GM23338 (cell line): ENCODE measurements around the gene CHRD. TPM values are rescaled to one million over a fixed set of nuclear protein-coding genes. Genes with fewer than 3 reads are reported as not detected.

Experiments
- ATAC-seq: fragments of 200-7000 bp; cut with Tn5 transposase; 3 replicates; pipeline ENCODE4 v1.9.1; 2020
- DNase-seq: peaks from one replicate; pipeline ENCODE4 v3.0.0-alpha.2; 2015; ENCODE audit warnings: low spot score
- H2AFZ ChIP-seq: fragments of 200-600 bp; sonication (generic); 2 replicates; pipeline ENCODE4 v1.8.0; 2016; ENCODE audit warnings: antibody characterized with exemption, mild to moderate bottlenecking, moderate library complexity
- H3F3A ChIP-seq: fragments of 200-600 bp; sonication (generic); replicated peaks from 2 replicates; pipeline ENCODE4 v1.8.0; 2017; ENCODE audit warnings: antibody characterized with exemption, mixed run types, low read depth
- H3K27ac ChIP-seq: fragments of 200-600 bp; sonication (generic); 2 replicates; pipeline ENCODE4 v1.6.1; 2016; ENCODE audit warnings: low read depth
- H3K27me3 ChIP-seq: fragments of 200-600 bp; sonication (generic); 2 replicates; pipeline ENCODE4 v1.8.0; 2016; ENCODE audit warnings: mild to moderate bottlenecking, mixed run types, moderate library complexity; ENCODE audit not compliant: insufficient read depth
- H3K36me3 ChIP-seq: fragments of 200-600 bp; sonication (generic); 2 replicates; pipeline ENCODE4 v1.8.0; 2016; ENCODE audit warnings: mild to moderate bottlenecking; ENCODE audit not compliant: insufficient read depth
- H3K4me1 ChIP-seq: fragments of 200-600 bp; sonication (generic); 2 replicates; pipeline ENCODE4 v1.8.0; 2016; ENCODE audit warnings: mild to moderate bottlenecking, moderate library complexity; ENCODE audit not compliant: insufficient read depth
- H3K4me2 ChIP-seq: fragments of 200-600 bp; sonication (generic); 2 replicates; pipeline ENCODE4 v1.7.1; 2017; ENCODE audit warnings: mixed run types
- H3K4me3 ChIP-seq: fragments of 200-600 bp; sonication (generic); 2 replicates; pipeline ENCODE4 v1.6.1; 2016; ENCODE audit warnings: mixed run types
- H3K79me2 ChIP-seq: fragments of 200-600 bp; sonication (generic); replicated peaks from 2 replicates; pipeline ENCODE4 v1.8.0; 2017; ENCODE audit warnings: mild to moderate bottlenecking; ENCODE audit not compliant: insufficient read depth
- H3K9me2 ChIP-seq: fragments of 200-600 bp; sonication (generic); 2 replicates; pipeline ENCODE4 v1.8.0; 2017; ENCODE audit not compliant: insufficient read depth
- H4K20me1 ChIP-seq: fragments of 200-600 bp; sonication (generic); replicated peaks from 2 replicates; pipeline ENCODE4 v1.8.0; 2017; ENCODE audit warnings: mild to moderate bottlenecking; ENCODE audit not compliant: insufficient read depth
- H3K27ac Mint-ChIP-seq: 2 replicates; pipeline ENCODE4 v1.8.0; 2020; ENCODE audit warnings: inconsistent platforms, mild to moderate bottlenecking, moderate library complexity, mixed read lengths
- H3K27me3 Mint-ChIP-seq: 3 replicates; pipeline ENCODE4 v1.8.0; 2022; ENCODE audit warnings: low read depth, mild to moderate bottlenecking, moderate library complexity, mixed read lengths, inconsistent platforms; ENCODE audit not compliant: insufficient read depth, poor library complexity
- H3K36me3 Mint-ChIP-seq: 3 replicates; pipeline ENCODE4 v1.8.0; 2021; ENCODE audit warnings: low read depth, mild to moderate bottlenecking, inconsistent platforms, moderate library complexity, mixed read lengths
- H3K4me1 Mint-ChIP-seq: 3 replicates; pipeline ENCODE4 v1.8.0; 2020; ENCODE audit warnings: mild to moderate bottlenecking, inconsistent platforms, mixed read lengths
- H3K4me3 Mint-ChIP-seq: 3 replicates; pipeline ENCODE4 v1.8.0; 2021; ENCODE audit warnings: moderate library complexity, mild to moderate bottlenecking, inconsistent platforms, mixed read lengths
- H3K9me3 Mint-ChIP-seq: 3 replicates; pipeline ENCODE4 v1.8.0; 2020; ENCODE audit warnings: moderate library complexity, mild to moderate bottlenecking, inconsistent platforms, mixed read lengths
- CREB1 ChIP-seq: fragments of 250-450 bp; sonication (Bioruptor Pico); IDR thresholded peaks from 2 replicates; pipeline ENCODE4 v1.5.0; 2020; ENCODE audit warnings: low read depth, mild to moderate bottlenecking, moderate library complexity
- CTCF ChIP-seq, 2 experiments: fragments of 200-600 bp in 1 of 2; sonication (generic) in 1 of 2; conservative IDR thresholded peaks; 2 replicates each; pipeline versions ENCODE4 v1.5.1 to v1.6.1; 2016 to 2017; ENCODE audit warnings: antibody characterized with exemption in 2 of 2, low read depth in 2 of 2, mild to moderate bottlenecking in 2 of 2, moderate library complexity in 1 of 2
- ETS1 ChIP-seq: IDR thresholded peaks from 2 replicates; pipeline ENCODE4 v1.6.1; 2016; ENCODE audit warnings: antibody characterized with exemption
- EZH2 ChIP-seq: fragments of 200-600 bp; sonication (generic); IDR thresholded peaks from one replicate; pipeline ENCODE4 v1.8.0; 2017; ENCODE audit warnings: antibody characterized with exemption, mild to moderate bottlenecking, low read depth; ENCODE audit not compliant: unreplicated experiment
- EZH2phosphoT487 ChIP-seq: fragments of 200-600 bp; sonication (generic); IDR thresholded peaks from one replicate; pipeline ENCODE4 v1.8.1; 2018; ENCODE audit warnings: antibody characterized with exemption; ENCODE audit not compliant: unreplicated experiment
- POLR2AphosphoS5 ChIP-seq: IDR thresholded peaks from 2 replicates; pipeline ENCODE4 v1.6.1; 2016; ENCODE audit warnings: antibody characterized with exemption, low read depth
- REST ChIP-seq: IDR thresholded peaks from one replicate; pipeline ENCODE4 v1.6.1; 2018; ENCODE audit warnings: antibody characterized with exemption; ENCODE audit not compliant: unreplicated experiment
- STAT1 ChIP-seq: IDR thresholded peaks from one replicate; pipeline ENCODE4 v1.6.1; 2016; ENCODE audit warnings: antibody characterized with exemption; ENCODE audit not compliant: unreplicated experiment
- ZNF114 ChIP-seq: fragments of 250-450 bp; sonication (Bioruptor Pico); IDR thresholded peaks from 2 replicates; pipeline ENCODE4 v1.5.0; 2020; ENCODE audit warnings: mild to moderate bottlenecking, moderate library complexity
- ZNF331 ChIP-seq: fragments of 250-450 bp; sonication (Bioruptor Pico); IDR thresholded peaks from 2 replicates; pipeline ENCODE4 v1.5.0; 2020; ENCODE audit warnings: low read depth, mild to moderate bottlenecking, moderate library complexity
- polyA plus RNA-seq: library from polyadenylated mRNA; unstranded; fragments of >200 nt; fragmentation: Nextera tagmentation; extraction: Ambion mirVana; gene quantifications from 2 replicates; pipeline ENCODE4 v1.2.1, GENCODE V29; 2016
- total RNA-seq: library from RNA; depleted of rRNA; stranded (reverse); fragments of >200 nt; shearing (Covaris generic); gene quantifications from 2 replicates; pipeline ENCODE4 v1.2.3, GENCODE V29; 2014

The CHRD gene
- total and polyA plus RNA-seq, 2 experiments from 2014 or later, result 0.34 to 0.66 TPM

GRCh38 chr3:184352897-184353545 lies 26.8 kb upstream of the CHRD start:
- Histone ChIP-seq H3K79me2 (no peaks in the 10 kb centered on the region), H4K20me1 (0 out of 2 replicates have a peak, but pooled peaks cover 4% of the 10 kb centered on the region), H3K9me2 (no peaks in the 10 kb centered on the region), H3K27me3 (no peaks in the 10 kb centered on the region), H2AFZ (no peak overlapping the region), H3K36me3 (0 out of 2 replicates have a peak, but pooled peaks cover 3% of the 10 kb centered on the region), H3F3A (0 out of 2 replicates have a peak, but pooled peaks cover 2% of the 10 kb centered on the region), H3K4me2 (no peak overlapping the region), H3K27ac (no peak overlapping the region), H3K4me3 (no peak overlapping the region), H3K4me1 (peaks cover 6% of the 10 kb centered on the region; the same call in 1 of the 2 replicates)
- H3K4me1 Mint-ChIP-seq, result peaks cover 8% of the 10 kb centered on the region
- no peaks in the 10 kb centered on the region for H3K27me3 Mint-ChIP-seq
- no peak for TF ChIP-seq EZH2phosphoT487
- TF ChIP-seq STAT1, result no peak
- no peak for TF ChIP-seq EZH2
- TF ChIP-seq ZNF331 (CRISPR knock-in tag), result no peak
- TF ChIP-seq ETS1, result no peak
- TF ChIP-seq CTCF (conservative IDR thresholded peaks at IDR 0.05; ENCODE audit: low read depth in 2 of 2), result no peak
- no peak for TF ChIP-seq CREB1 (CRISPR knock-in tag)
- TF ChIP-seq POLR2AphosphoS5, result no peak
- TF ChIP-seq REST, result no peak
- TF ChIP-seq ZNF114 (CRISPR knock-in tag), result no peak
- no peak for ATAC-seq
- no peak overlapping the region for H3K27ac Mint-ChIP-seq
- H3K9me3 Mint-ChIP-seq, result no peaks in the 10 kb centered on the region
- H3K4me3 Mint-ChIP-seq, result no peak overlapping the region
- DNase-seq, result no peak
- peaks cover 33% of the 10 kb centered on the region for H3K36me3 Mint-ChIP-seq
